Liver (tissue), 9 donors: ENCODE data around the gene TNFAIP1. TPM values are rescaled to one million over a fixed set of nuclear protein-coding genes. Genes with fewer than 3 reads are reported as not detected.

ENCODE experiments used
- DNase-seq: peaks from one replicate; pipeline ENCODE4 v3.0.0-alpha.2; 2017; ENCODE audit warnings: low spot score
- H3K27ac ChIP-seq, 2 donors: one replicate each; pipeline ENCODE4 v1.7.0; 2013; ENCODE audit warnings: inconsistent platforms in 2 of 2, low read length in 2 of 2, control low read depth in 1 of 2, low read depth in 1 of 2, mild to moderate bottlenecking in 1 of 2
- H3K27me3 ChIP-seq, 4 donors: one replicate each; pipeline versions ENCODE4 v1.6.1 to v1.7.0; 2013; ENCODE audit warnings: low read length in 3 of 4, inconsistent platforms in 1 of 4, mild to moderate bottlenecking in 1 of 4, moderate library complexity in 1 of 4; ENCODE audit not compliant: control insufficient read depth in 4 of 4, insufficient read depth in 4 of 4
- H3K36me3 ChIP-seq, 4 donors: one replicate each; pipeline versions ENCODE4 v1.6.1 to v1.7.0; 2013; ENCODE audit warnings: low read length in 3 of 4, mild to moderate bottlenecking in 3 of 4, low read depth in 1 of 4, moderate library complexity in 1 of 4; ENCODE audit not compliant: control insufficient read depth in 4 of 4, insufficient read depth in 3 of 4
- H3K4me1 ChIP-seq, 4 donors: one replicate each; pipeline versions ENCODE4 v1.6.1 to v1.7.0; 2013; ENCODE audit warnings: low read length in 3 of 4, mild to moderate bottlenecking in 3 of 4, moderate library complexity in 1 of 4; ENCODE audit not compliant: control insufficient read depth in 4 of 4, insufficient read depth in 4 of 4
- H3K4me3 ChIP-seq, 3 donors: one replicate each; pipeline versions ENCODE4 v1.6.1 to v1.7.0; 2013; ENCODE audit warnings: low read length in 3 of 3, control low read depth in 1 of 3, low read depth in 1 of 3, mild to moderate bottlenecking in 1 of 3
- H3K9ac ChIP-seq, 2 donors: one replicate each; pipeline ENCODE4 v1.7.0; 2013; ENCODE audit warnings: low read length in 2 of 2, mild to moderate bottlenecking in 2 of 2, moderate library complexity in 2 of 2, control low read depth in 1 of 2, low read depth in 1 of 2
- H3K9me3 ChIP-seq, 4 donors: one replicate each; pipeline versions ENCODE4 v1.6.1 to v1.7.0; 2013; ENCODE audit warnings: low read length in 3 of 4; ENCODE audit not compliant: control insufficient read depth in 4 of 4
- ATF3 ChIP-seq: IDR thresholded peaks from 2 replicates; pipeline ENCODE4 v1.6.1; 2016; ENCODE audit warnings: antibody characterized with exemption
- EGR1 ChIP-seq, 2 donors: IDR thresholded peaks; 2 replicates each; pipeline ENCODE4 v1.6.1; 2016 to 2018; ENCODE audit warnings: antibody characterized with exemption in 2 of 2, low read depth in 2 of 2
- FOXA1 ChIP-seq: IDR thresholded peaks from 2 replicates; pipeline ENCODE4 v1.6.1; 2016; ENCODE audit warnings: antibody characterized with exemption
- FOXA2 ChIP-seq: IDR thresholded peaks from 2 replicates; pipeline ENCODE4 v1.6.1; 2016; ENCODE audit warnings: antibody characterized with exemption
- GABPA ChIP-seq, 2 donors: IDR thresholded peaks in 1 of 2; conservative IDR thresholded peaks in 1 of 2; 2 replicates each; pipeline ENCODE4 v1.6.1; 2016; ENCODE audit warnings: antibody characterized with exemption in 2 of 2, mild to moderate bottlenecking in 1 of 2, moderate library complexity in 1 of 2
- HNF4A ChIP-seq, 2 donors: conservative IDR thresholded peaks; 2 replicates each; pipeline ENCODE4 v1.6.1; 2016; ENCODE audit warnings: antibody characterized with exemption in 2 of 2, mild to moderate bottlenecking in 2 of 2
- HNF4G ChIP-seq: IDR thresholded peaks from 2 replicates; pipeline ENCODE4 v1.6.1; 2016; ENCODE audit warnings: antibody characterized with exemption
- JUND ChIP-seq, 2 donors: IDR thresholded peaks; 2 replicates each; pipeline ENCODE4 v1.6.1; 2016; ENCODE audit warnings: antibody characterized with exemption in 2 of 2
- MAX ChIP-seq: IDR thresholded peaks from 2 replicates; pipeline ENCODE4 v1.6.1; 2016; ENCODE audit warnings: antibody characterized with exemption
- NR2F2 ChIP-seq: IDR thresholded peaks from 2 replicates; pipeline ENCODE4 v1.6.1; 2016; ENCODE audit warnings: antibody characterized with exemption
- RAD21 ChIP-seq, 2 donors: IDR thresholded peaks; 2 replicates each; pipeline ENCODE4 v1.6.1; 2016; ENCODE audit warnings: antibody characterized with exemption in 2 of 2, mild to moderate bottlenecking in 2 of 2
- REST ChIP-seq: IDR thresholded peaks from 2 replicates; pipeline ENCODE4 v1.6.1; 2016; ENCODE audit warnings: antibody characterized with exemption, mild to moderate bottlenecking
- RXRA ChIP-seq, 2 donors: IDR thresholded peaks; 2 replicates each; pipeline ENCODE4 v1.6.1; 2017 to 2018; ENCODE audit warnings: antibody characterized with exemption in 2 of 2, mild to moderate bottlenecking in 1 of 2
- SP1 ChIP-seq: IDR thresholded peaks from 2 replicates; pipeline ENCODE4 v1.6.1; 2018; ENCODE audit warnings: antibody characterized with exemption, mild to moderate bottlenecking
- TAF1 ChIP-seq: conservative IDR thresholded peaks from 2 replicates; pipeline ENCODE4 v1.6.1; 2016; ENCODE audit warnings: antibody characterized with exemption, mild to moderate bottlenecking
- YY1 ChIP-seq: IDR thresholded peaks from 2 replicates; pipeline ENCODE4 v1.6.1; 2016; ENCODE audit warnings: antibody characterized with exemption, mild to moderate bottlenecking
- ZBTB33 ChIP-seq: IDR thresholded peaks from 2 replicates; pipeline ENCODE4 v1.6.1; 2016; ENCODE audit warnings: antibody characterized with exemption
- WGBS: extraction: QIAGEN DNeasy Blood & Tissue Kit; methylation state at CpG from one replicate; pipeline ENCODE4 v1.1.7; 2013; 5-methylcytosine and 5-hydroxymethylcytosine counted together
- polyA plus RNA-seq, 2 donors: library from polyadenylated mRNA; stranded (reverse) in 1 of 2; unstranded in 1 of 2; fragments of 200-250 nt in 1 of 2; fragments of >200 nt in 1 of 2; fragmentation: Nextera tagmentation in 1 of 2; extraction: Ambion mirVana in 1 of 2; gene quantifications; one replicate each; pipeline versions ENCODE4 v1.2.1 to v1.2.3, GENCODE V29; 2013 to 2015
- total RNA-seq, 2 donors: library from RNA; depleted of rRNA; stranded (reverse); fragments of >200 nt; gene quantifications; one replicate each; pipeline ENCODE4 v1.2.3, GENCODE V29; 2014
- TF ChIP-seq, protein P1 (sequence below): fragments of 150-350 bp; IDR thresholded peaks from 2 replicates; pipeline ENCODE4 v1.5.1; 2017; ENCODE audit warnings: improper control_type of control experiment, low read depth, low read length; ENCODE audit not compliant: missing input control
- donor health status: healthy.
- donor health status: healthy.
- donor health status: healthy.
- donor health status: healthy.
- donor health status: healthy.

Gene TNFAIP1
- total and polyA plus RNA-seq, 4 donors = 11.7 to 31.7 (median 19.6) TPM

GRCh38 chr17:28295677-28296578, 39.6 kb upstream of the TNFAIP1 start:
- WGBS = 80% methylated on average over 3 of the region's 3 CpGs

More at GRCh38 chr17:28295677-28296578, 39.6 kb upstream of the TNFAIP1 start:
- Histone ChIP-seq H3K4me3 (no peak overlapping the region), H3K9ac (no peak overlapping the region), H3K27me3 (no peaks in the 10 kb centered on the region), H3K9me3 (no peaks in the 10 kb centered on the region), H3K36me3 (no peaks in the 10 kb centered on the region), H3K4me1 (peaks cover 0 to 2% (median 0%) of the 10 kb centered on the region in 4 donors), H3K27ac (no peak overlapping the region)
- no peak for TF ChIP-seq ZBTB33
- no peak for TF ChIP-seq HNF4A (conservative IDR thresholded peaks at IDR 0.05)
- no peak for TF ChIP-seq FOXA1
- TF ChIP-seq SP1 = no peak
- no peak for TF ChIP-seq FOXA2
- TF ChIP-seq YY1 = no peak
- TF ChIP-seq TAF1 = no peak
- no peak for TF ChIP-seq HNF4G
- no peak for TF ChIP-seq JUND (IDR thresholded peaks at IDR 0.05)
- TF ChIP-seq GABPA (IDR thresholded peaks at IDR 0.05 in 1 of 2, conservative IDR thresholded peaks at IDR 0.05 in 1 of 2) = no peak
- no peak for TF ChIP-seq RAD21 (IDR thresholded peaks at IDR 0.05)
- TF ChIP-seq, protein P1, sequence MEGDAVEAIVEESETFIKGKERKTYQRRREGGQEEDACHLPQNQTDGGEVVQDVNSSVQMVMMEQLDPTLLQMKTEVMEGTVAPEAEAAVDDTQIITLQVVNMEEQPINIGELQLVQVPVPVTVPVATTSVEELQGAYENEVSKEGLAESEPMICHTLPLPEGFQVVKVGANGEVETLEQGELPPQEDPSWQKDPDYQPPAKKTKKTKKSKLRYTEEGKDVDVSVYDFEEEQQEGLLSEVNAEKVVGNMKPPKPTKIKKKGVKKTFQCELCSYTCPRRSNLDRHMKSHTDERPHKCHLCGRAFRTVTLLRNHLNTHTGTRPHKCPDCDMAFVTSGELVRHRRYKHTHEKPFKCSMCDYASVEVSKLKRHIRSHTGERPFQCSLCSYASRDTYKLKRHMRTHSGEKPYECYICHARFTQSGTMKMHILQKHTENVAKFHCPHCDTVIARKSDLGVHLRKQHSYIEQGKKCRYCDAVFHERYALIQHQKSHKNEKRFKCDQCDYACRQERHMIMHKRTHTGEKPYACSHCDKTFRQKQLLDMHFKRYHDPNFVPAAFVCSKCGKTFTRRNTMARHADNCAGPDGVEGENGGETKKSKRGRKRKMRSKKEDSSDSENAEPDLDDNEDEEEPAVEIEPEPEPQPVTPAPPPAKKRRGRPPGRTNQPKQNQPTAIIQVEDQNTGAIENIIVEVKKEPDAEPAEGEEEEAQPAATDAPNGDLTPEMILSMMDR = no peak
- no peak for TF ChIP-seq ATF3
- TF ChIP-seq NR2F2 = no peak
- no peak for TF ChIP-seq RXRA (IDR thresholded peaks at IDR 0.05)
- no peak for TF ChIP-seq REST
- TF ChIP-seq MAX = no peak
- no peak for TF ChIP-seq EGR1 (IDR thresholded peaks at IDR 0.05; ENCODE audit: low read depth in 2 of 2)
- no peak for DNase-seq
